ENCODE results near the gene PAQR5. TPM values are rescaled to one million over a fixed set of nuclear protein-coding genes. Genes with fewer than 3 reads are reported as not detected.

Gene PAQR5
- total RNA-seq, 2 donors from 2014 or later: 36.3 to 71.1 TPM

DNA sequence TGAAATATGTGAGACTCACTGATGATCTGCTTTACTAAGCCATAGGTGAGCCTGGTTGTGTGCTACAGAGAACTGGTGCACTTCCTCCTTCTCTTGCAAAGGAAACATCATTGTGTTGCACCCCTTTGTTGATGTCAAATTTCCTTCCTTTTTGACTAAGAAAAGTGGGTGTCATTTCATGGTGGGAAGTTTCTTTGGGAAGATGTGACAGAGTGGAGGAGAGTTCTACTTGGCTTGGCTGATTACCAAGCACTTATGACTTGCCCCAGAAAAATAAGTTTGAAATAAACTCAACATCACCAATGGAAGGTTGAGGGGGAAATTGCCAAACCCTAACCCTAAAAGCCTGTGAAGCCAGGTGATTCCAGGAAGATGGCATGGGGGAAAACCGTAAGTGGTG, 61.9 kb downstream of the PAQR5 start:
- no peak for DNase-seq
- TF ChIP-seq, protein P1, sequence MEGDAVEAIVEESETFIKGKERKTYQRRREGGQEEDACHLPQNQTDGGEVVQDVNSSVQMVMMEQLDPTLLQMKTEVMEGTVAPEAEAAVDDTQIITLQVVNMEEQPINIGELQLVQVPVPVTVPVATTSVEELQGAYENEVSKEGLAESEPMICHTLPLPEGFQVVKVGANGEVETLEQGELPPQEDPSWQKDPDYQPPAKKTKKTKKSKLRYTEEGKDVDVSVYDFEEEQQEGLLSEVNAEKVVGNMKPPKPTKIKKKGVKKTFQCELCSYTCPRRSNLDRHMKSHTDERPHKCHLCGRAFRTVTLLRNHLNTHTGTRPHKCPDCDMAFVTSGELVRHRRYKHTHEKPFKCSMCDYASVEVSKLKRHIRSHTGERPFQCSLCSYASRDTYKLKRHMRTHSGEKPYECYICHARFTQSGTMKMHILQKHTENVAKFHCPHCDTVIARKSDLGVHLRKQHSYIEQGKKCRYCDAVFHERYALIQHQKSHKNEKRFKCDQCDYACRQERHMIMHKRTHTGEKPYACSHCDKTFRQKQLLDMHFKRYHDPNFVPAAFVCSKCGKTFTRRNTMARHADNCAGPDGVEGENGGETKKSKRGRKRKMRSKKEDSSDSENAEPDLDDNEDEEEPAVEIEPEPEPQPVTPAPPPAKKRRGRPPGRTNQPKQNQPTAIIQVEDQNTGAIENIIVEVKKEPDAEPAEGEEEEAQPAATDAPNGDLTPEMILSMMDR (IDR thresholded peaks at IDR 0.05): no peak
- H3K9me3 ChIP-seq: no peaks in the 10 kb centered on the region
- no peaks in the 10 kb centered on the region for H3K4me1 ChIP-seq
- H3K9ac ChIP-seq (ENCODE audit: low read depth in 2 of 2, low read length in 2 of 2): no peak overlapping the region
- no peaks in the 10 kb centered on the region for H3K27me3 ChIP-seq
- no peaks in the 10 kb centered on the region for H3K36me3 ChIP-seq
- intact Hi-C loops (cut with DNase I): no loop called here
- no peak overlapping the region for H3K27ac ChIP-seq
- H3K4me3 ChIP-seq: no peak overlapping the region

DNA sequence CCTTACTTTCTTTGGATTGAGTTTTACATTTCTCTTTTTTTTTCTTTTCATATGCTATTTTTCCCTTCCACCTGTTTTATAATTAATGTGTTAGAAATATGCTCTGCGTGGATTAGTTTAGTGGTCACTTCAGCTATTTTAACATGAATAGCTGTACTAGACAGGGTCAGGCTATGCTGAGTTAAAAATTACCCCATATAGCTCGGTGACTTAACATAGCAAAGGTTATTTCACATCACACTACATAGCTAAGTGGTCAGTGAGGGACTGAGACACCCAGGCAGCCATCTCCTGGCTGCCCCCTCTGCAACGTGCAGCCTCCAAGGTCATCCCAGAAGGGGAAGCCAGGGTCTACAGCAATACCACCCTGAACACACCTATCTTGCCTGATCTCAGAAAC, 68.5 kb downstream of the PAQR5 start:
- intact Hi-C loops (cut with DNase I): no loop called here
- H3K27me3 ChIP-seq: no peaks in the 10 kb centered on the region

DNA sequence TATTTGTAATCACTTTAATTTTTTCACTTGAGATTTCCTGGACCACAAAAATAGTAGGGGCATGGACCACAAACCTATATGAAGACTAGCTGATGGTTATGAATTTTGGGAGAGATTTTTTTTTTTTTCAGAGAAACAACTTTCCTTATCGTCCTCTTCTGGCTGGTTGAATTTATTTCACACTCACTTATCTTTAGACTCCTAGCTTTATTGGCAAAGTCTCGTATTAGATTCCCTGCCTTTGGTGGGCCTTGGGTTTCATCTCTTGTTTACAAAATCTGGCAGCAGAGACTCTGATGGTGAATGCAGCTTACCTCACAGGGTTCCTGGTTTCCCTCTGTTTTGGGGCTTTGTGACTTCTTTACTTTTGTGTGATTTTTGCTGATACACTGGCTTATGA, 70.9 kb downstream of the PAQR5 start:
- Histone ChIP-seq H3K27ac (no peak overlapping the region), H3K27me3 (no peaks in the 10 kb centered on the region), H3K4me3 (no peak overlapping the region), H3K36me3 (no peaks in the 10 kb centered on the region), H3K4me1 (no peaks in the 10 kb centered on the region), H3K9me3 (no peaks in the 10 kb centered on the region), H3K9ac (ENCODE audit: low read depth in 2 of 2, low read length in 2 of 2) (no peak overlapping the region)
- intact Hi-C loops (cut with DNase I): no loop called here
- TF ChIP-seq, protein P1 (IDR thresholded peaks at IDR 0.05): no peak
- no peak for DNase-seq

More for the DNA sequence above, 68.5 kb downstream of the PAQR5 start:
- no peaks in the 10 kb centered on the region for H3K4me1 ChIP-seq
- no peak overlapping the region for H3K4me3 ChIP-seq
- TF ChIP-seq, protein P1 (IDR thresholded peaks at IDR 0.05): no peak
- H3K27ac ChIP-seq: no peak overlapping the region
- H3K9ac ChIP-seq (ENCODE audit: low read depth in 2 of 2, low read length in 2 of 2): no peak overlapping the region
- no peaks in the 10 kb centered on the region for H3K36me3 ChIP-seq
- DNase-seq: no peak
- H3K9me3 ChIP-seq: no peaks in the 10 kb centered on the region

DNA sequence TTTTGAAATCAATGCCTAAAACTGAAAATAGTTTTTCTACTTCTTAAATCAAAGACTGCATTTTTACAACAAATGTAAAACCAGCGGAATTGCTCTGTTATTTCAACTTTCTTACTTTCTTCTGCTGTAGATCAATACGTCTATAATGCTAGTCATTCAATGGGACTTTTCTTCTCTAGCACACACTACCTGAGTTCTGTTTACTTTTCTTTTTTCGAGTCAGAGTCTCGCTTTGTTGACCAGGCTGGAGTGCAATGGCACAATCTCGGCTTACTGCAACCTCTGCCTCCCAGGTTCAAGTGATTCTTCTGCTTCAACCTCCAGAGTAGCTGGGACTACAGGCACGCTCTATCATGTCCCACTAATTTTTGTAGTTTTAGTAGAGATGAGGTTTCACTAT, 74.7 kb downstream of the PAQR5 start:
- H3K27me3 ChIP-seq: no peaks in the 10 kb centered on the region
- no peaks in the 10 kb centered on the region for H3K36me3 ChIP-seq
- H3K9ac ChIP-seq (ENCODE audit: low read depth in 2 of 2, low read length in 2 of 2): no peak overlapping the region
- no peaks in the 10 kb centered on the region for H3K9me3 ChIP-seq
- no peak for DNase-seq
- H3K27ac ChIP-seq: no peak overlapping the region
- no peaks in the 10 kb centered on the region for H3K4me1 ChIP-seq
- H3K4me3 ChIP-seq: no peak overlapping the region
- TF ChIP-seq, protein P1 (IDR thresholded peaks at IDR 0.05): no peak
- intact Hi-C loops (cut with DNase I): no loop called here

DNA sequence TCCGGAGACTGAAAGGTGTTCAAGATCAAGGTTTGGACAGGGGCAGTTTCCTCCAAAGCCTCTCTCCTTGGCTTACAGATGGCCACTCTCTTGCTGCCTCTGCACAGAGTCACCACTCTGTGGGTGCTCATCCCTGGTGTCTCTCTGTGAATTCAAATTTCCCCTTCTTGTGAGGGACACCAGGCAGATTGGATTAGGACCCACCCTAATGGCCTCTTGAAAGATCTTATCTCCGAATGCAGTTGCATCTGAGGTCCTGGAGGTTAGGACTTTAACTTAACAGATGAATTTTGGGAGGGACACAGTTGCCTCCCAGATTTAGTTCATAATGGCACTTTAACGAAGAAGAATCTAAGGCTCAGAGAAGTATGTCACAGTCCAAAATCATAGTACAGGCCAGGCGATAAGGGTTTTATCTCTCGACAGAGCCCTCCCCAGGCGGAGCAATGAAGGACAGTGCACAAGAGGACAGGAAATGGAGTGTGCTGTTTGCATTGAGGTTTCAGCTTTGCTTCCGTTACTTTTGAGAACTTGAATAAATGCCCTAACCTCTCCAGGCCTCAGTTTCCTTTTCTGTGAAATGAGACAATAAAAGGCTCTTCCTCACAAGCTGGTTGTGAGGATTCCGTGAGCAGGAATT, 76.6 kb downstream of the PAQR5 start:
- intact Hi-C loops (cut with DNase I): no loop called here
- Histone ChIP-seq H3K36me3 (no peaks in the 10 kb centered on the region), H3K4me3 (no peak overlapping the region), H3K9ac (ENCODE audit: low read depth in 2 of 2, low read length in 2 of 2) (no peak overlapping the region), H3K27ac (no peak overlapping the region), H3K27me3 (no peaks in the 10 kb centered on the region), H3K4me1 (no peaks in the 10 kb centered on the region), H3K9me3 (no peaks in the 10 kb centered on the region)
- TF ChIP-seq, protein P1 (IDR thresholded peaks at IDR 0.05): no peak
- no peak for DNase-seq

Measured in colonic mucosa (tissue), 4 donors.